Right forelimb (tissue), 1 donor: ENCODE data around the gene NPPA.
A peak's percentile ranks its signal among the peaks of the same experiment; 100 is the strongest.

Experiments
- DNase-seq: peaks from one replicate; pipeline ENCODE4 v3.0.0-alpha.2; 2018

The NPPA gene

GRCh38 chr1:11873395-11874257 is 26.0 kb upstream of the NPPA start:
- no peak for DNase-seq

GRCh38 chr1:11872545-11872944 is 25.0 kb upstream of the NPPA start:
- DNase-seq, result no peak

GRCh38 chr1:11869650-11870207 is 22.1 kb upstream of the NPPA start:
- no peak for DNase-seq

- DNase-seq, result no peak
Observed at GRCh38 chr1:11869104-11869503, 21.5 kb upstream of the NPPA start.

- DNase-seq, result no peak
Observed at GRCh38 chr1:11868331-11868980, 20.9 kb upstream of the NPPA start.

- no peak for DNase-seq
Observed at GRCh38 chr1:11862890-11863289, 15.3 kb upstream of the NPPA start.

GRCh38 chr1:11860587-11860986 is 13.0 kb upstream of the NPPA start:
- no peak for DNase-seq

GRCh38 chr1:11860083-11860482 is 12.5 kb upstream of the NPPA start:
- DNase-seq, result no peak

GRCh38 chr1:11858968-11859871 is 11.6 kb upstream of the NPPA start:
- DNase-seq, result peak; percentile 81

GRCh38 chr1:11858613-11858967 is 11.0 kb upstream of the NPPA start, which contains the start of gene NPPB:
TSS of gene NPPB (minus strand) at chr1:11858945. CDS start at chr1:11858833, 112 bp downstream.
- DNase-seq, result no peak

GRCh38 chr1:11858158-11858557 is 10.6 kb upstream of the NPPA start:
- DNase-seq, result no peak

- DNase-seq, result no peak
Observed at GRCh38 chr1:11857164-11857851, 9.7 kb upstream of the NPPA start.

- no peak for DNase-seq
Observed at GRCh38 chr1:11856698-11857097, 9.1 kb upstream of the NPPA start.

GRCh38 chr1:11855430-11855829 is 7.8 kb upstream of the NPPA start:
- no peak for DNase-seq

GRCh38 chr1:11854519-11854918 is 6.9 kb upstream of the NPPA start:
- DNase-seq, result no peak

- DNase-seq, result no peak
Observed at GRCh38 chr1:11851180-11851579, 3.6 kb upstream of the NPPA start.

GRCh38 chr1:11850156-11850555 is 2.6 kb upstream of the NPPA start:
- DNase-seq, result no peak

GRCh38 chr1:11848373-11848700 is 754 bp upstream of the NPPA start:
- DNase-seq, result no peak

GRCh38 chr1:11845641-11846335 is 1.8 kb downstream of the NPPA start:
- DNase-seq, result no peak

- DNase-seq, result no peak
Observed at GRCh38 chr1:11842154-11843041, 5.2 kb downstream of the NPPA start.
